Heart left ventricle (tissue), 16 donors: ENCODE data around the gene IQSEC1. TPM values are rescaled to one million over a fixed set of nuclear protein-coding genes. Genes with fewer than 3 reads are reported as not detected.
A peak's percentile ranks its signal among the peaks of the same experiment; 100 is the strongest.

ENCODE experiments used
- ATAC-seq, 4 donors: fragments of 200-7000 bp; cut with Tn5 transposase; one replicate each; pipeline ENCODE4 v1.9.1; 2020 to 2022; ENCODE audit warnings: moderate library complexity in 4 of 4, mild to moderate bottlenecking in 3 of 4, moderate number of reproducible peaks in 1 of 4
- DNase-seq, 5 donors: peaks; one replicate each; pipeline ENCODE4 v3.0.0-alpha.2; 2020
- H3K27ac ChIP-seq, 12 donors: fragments of 200-600 bp; sonication (generic) in 4 of 12; one replicate each; pipeline versions ENCODE4 v1.5.0 to v1.8.0; 2016 to 2022; ENCODE audit warnings: mild to moderate bottlenecking in 2 of 12
- H3K27me3 ChIP-seq, 9 donors: fragments of 200-600 bp; sonication (generic) in 2 of 9; one replicate each; pipeline versions ENCODE4 v1.5.1 to v1.8.0; 2016 to 2022; ENCODE audit warnings: mild to moderate bottlenecking in 3 of 9
- H3K36me3 ChIP-seq, 9 donors: fragments of 200-600 bp; sonication (generic) in 2 of 9; one replicate each; pipeline versions ENCODE4 v1.5.0 to v1.8.0; 2018 to 2022; ENCODE audit warnings: mild to moderate bottlenecking in 2 of 9
- H3K4me1 ChIP-seq, 12 donors: fragments of 200-600 bp; sonication (generic) in 4 of 12; one replicate each; pipeline versions ENCODE4 v1.5.0 to v1.8.0; 2016 to 2022; ENCODE audit warnings: mild to moderate bottlenecking in 3 of 12
- H3K4me3 ChIP-seq, 12 donors: fragments of 200-600 bp; sonication (generic) in 4 of 12; one replicate each; pipeline versions ENCODE4 v1.5.0 to v1.8.0; 2017 to 2022; ENCODE audit warnings: mild to moderate bottlenecking in 9 of 12, moderate library complexity in 4 of 12
- H3K9me3 ChIP-seq, 12 donors: fragments of 200-600 bp; sonication (generic) in 4 of 12; one replicate each; pipeline versions ENCODE4 v1.5.0 to v1.8.0; 2016 to 2022; ENCODE audit warnings: mild to moderate bottlenecking in 1 of 12
- CTCF ChIP-seq, 12 donors: fragments of 200-600 bp; sonication (generic) in 4 of 12; IDR thresholded peaks; one replicate each; pipeline versions ENCODE4 v1.5.0 to v1.8.0; 2018 to 2022; ENCODE audit warnings: antibody characterized with exemption in 12 of 12, mild to moderate bottlenecking in 5 of 12
- POLR2A ChIP-seq, 2 donors: fragments of 450-650 bp; IDR thresholded peaks; one replicate each; pipeline ENCODE4 v1.6.1; 2017; ENCODE audit warnings: antibody characterized with exemption in 2 of 2, mild to moderate bottlenecking in 2 of 2, moderate library complexity in 2 of 2
- WGBS, 4 donors: extraction: QIAGEN DNeasy Blood & Tissue Kit in 2 of 4; methylation state at CpG; one replicate each; pipeline versions ENCODE4 v1.1.5 to v1.1.7; 2013 to 2018; 5-methylcytosine and 5-hydroxymethylcytosine counted together
- intact Hi-C, 10 donors: fragments of 100-400 bp; cut with DNase I; formaldehyde crosslinking; loops; one replicate each; pipeline versions ENCODE4 v1.11.1 to v1.14.2; 2022
- polyA plus RNA-seq, 2 donors: library from polyadenylated mRNA; stranded (reverse); fragments of 200-250 nt; gene quantifications; one replicate each; pipeline ENCODE4 v1.2.3, GENCODE V29; 2013
- total RNA-seq, 9 donors: library from RNA; depleted of rRNA in 2 of 9; stranded (reverse); fragments of >200 nt in 2 of 9; fragmentation: NEBNext Ultra II Directional in 3 of 9; extraction: Animal tissue kit (Norgen Biotek cat#: 25700) in 3 of 9; gene quantifications; one replicate each; pipeline versions ENCODE4 v1.1.0 to v1.2.4, GENCODE V29; 2016 to 2023
- donor health status: ischemic (EF 13 %, LVEDD 7.1; RV severe dilation, severe dysfunction).
- donor health status: healthy with polysubstance abuse.
- donor health status: DM: no; HTN: yes; CAD: no.
- donor health status: DM: no; HTN: no; CAD: no.
- donor health status: ischemic (EF 25% LVEDD 6.9; RV normal size, moderate dysfunction).
- donor health status: ischemic (EF 25% LVEDD 5.7; RV mildly dilated, moderate dysfunction).
- donor health status: healthy.
- donor health status: DM: yes; HTN: yes; CAD: no.
- donor health status: ischemic (EF 35%, LVEDD 5.7; RV mildly dilated, moderate dysfunction).
- donor health status: nonischemic (EF 11% LVEDD 7.7; RV severe dilation, severe dysfunction).
- donor health status: DM: yes; HTN: yes; CAD: no.
- donor health status: PGD.
- donor health status: ischemic (EF 29% LVEDD 5.4; RV normal size, mild dysfunction).
- donor health status: nonischemic (EF 23%, LVEDD 6.1; RV moderate dilation, normal function).

Gene IQSEC1
- total and polyA plus RNA-seq, 11 donors = 28.8 to 79.1 (median 62.2) TPM

- 81 to 88% (median 86%) methylated on average over 20 of the region's 20 CpGs for WGBS, 4 donors
- TF ChIP-seq CTCF (IDR thresholded peaks at IDR 0.05) = no peak
- TF ChIP-seq POLR2A (IDR thresholded peaks at IDR 0.05) = no peak
- Histone ChIP-seq H3K27me3 (no peaks in the 10 kb centered on the region), H3K4me1 (peaks cover 3 to 36% (median 23%) of the 10 kb centered on the region in 12 donors), H3K36me3 (peaks cover 0 to 13% (median 0%) of the 10 kb centered on the region in 9 donors), H3K9me3 (no peaks in the 10 kb centered on the region), H3K27ac (no peak overlapping the region), H3K4me3 (no peak overlapping the region)
- DNase-seq (no peak), ATAC-seq (no peak)
- intact Hi-C loops = loop anchor here in 1 of 10 donors (10.0 kb wide), 1 partner anchor 65 kb away; no protein-coding TSS in a partner anchor
Measured at GRCh38 chr3:12979151-12979946, 93.9 kb downstream of the IQSEC1 start.

- WGBS, 4 donors = 87 to 90% (median 88%) methylated on average over 4 of the region's 4 CpGs
- Histone ChIP-seq H3K27me3 (no peaks in the 10 kb centered on the region), H3K9me3 (no peaks in the 10 kb centered on the region), H3K36me3 (peaks cover 0 to 13% (median 0%) of the 10 kb centered on the region in 9 donors), H3K4me1 (peaks cover 4 to 34% (median 19%) of the 10 kb centered on the region in 12 donors), H3K4me3 (no peak overlapping the region), H3K27ac (no peak overlapping the region)
- ATAC-seq = no peak
- intact Hi-C loops = loop anchor here in 1 of 10 donors (10.0 kb wide), 1 partner anchor 64 kb away; no protein-coding TSS in a partner anchor
- TF ChIP-seq POLR2A (IDR thresholded peaks at IDR 0.05) = no peak
- no peak for DNase-seq
Measured at GRCh38 chr3:12978682-12979081, 94.5 kb downstream of the IQSEC1 start.

- DNase-seq (no peak), ATAC-seq (no peak)
- intact Hi-C loops = loop anchor here in 1 of 10 donors (10.0 kb wide), 1 partner anchor 62 kb away; no protein-coding TSS in a partner anchor
- Histone ChIP-seq H3K4me3 (no peak overlapping the region), H3K4me1 (peaks cover 0 to 29% (median 12%) of the 10 kb centered on the region in 12 donors), H3K9me3 (no peaks in the 10 kb centered on the region), H3K27ac (no peak overlapping the region), H3K27me3 (no peaks in the 10 kb centered on the region), H3K36me3 (peaks cover 0 to 13% (median 0%) of the 10 kb centered on the region in 9 donors)
- 87 to 89% (median 87%) methylated on average over 10 of the region's 10 CpGs for WGBS, 4 donors
- TF ChIP-seq CTCF (IDR thresholded peaks at IDR 0.05) = no peak
- TF ChIP-seq POLR2A (IDR thresholded peaks at IDR 0.05) = no peak
Measured at GRCh38 chr3:12977117-12977808, 96.0 kb downstream of the IQSEC1 start.

- 85 to 91% (median 90%) methylated on average over 12 of the region's 12 CpGs for WGBS, 4 donors
- Histone ChIP-seq H3K36me3 (peaks cover 0 to 13% (median 0%) of the 10 kb centered on the region in 9 donors), H3K4me3 (no peak overlapping the region), H3K27me3 (no peaks in the 10 kb centered on the region), H3K9me3 (no peaks in the 10 kb centered on the region), H3K4me1 (peaks cover 0 to 33% (median 12%) of the 10 kb centered on the region in 12 donors), H3K27ac (no peak overlapping the region)
- TF ChIP-seq POLR2A (IDR thresholded peaks at IDR 0.05) (no peak), CTCF (IDR thresholded peaks at IDR 0.05) (no peak)
- peak in 1 of 5 donors; percentile 9 for DNase-seq
- no peak for ATAC-seq
- intact Hi-C loops = loop anchor here in 1 of 10 donors (10.0 kb wide), 1 partner anchor 61 kb away; no protein-coding TSS in a partner anchor
Measured at GRCh38 chr3:12975748-12976522, 97.3 kb downstream of the IQSEC1 start.
